Kidney (tissue), 22 donors: ENCODE results near the gene ADAMTS20. TPM values are rescaled to one million over a fixed set of nuclear protein-coding genes. Genes with fewer than 3 reads are reported as not detected.
A peak's percentile ranks its signal among the peaks of the same experiment; 100 is the strongest.

Experiments
- DNase-seq, 5 donors: peaks; one replicate each; pipeline ENCODE4 v3.0.0-alpha.2; 2013 to 2020
- FAIRE-seq: peaks from 2 replicates; lab custom pipeline; 2012; peaks lifted over from hg19 to GRCh38; lab: Jason Lieb, UNC
- H3K27ac ChIP-seq, 2 donors: one replicate each; pipeline ENCODE4 v1.7.0; 2013; ENCODE audit warnings: low read depth in 2 of 2, low read length in 2 of 2, inconsistent platforms in 1 of 2
- H3K27me3 ChIP-seq: one replicate; pipeline ENCODE4 v1.7.1; 2013; ENCODE audit warnings: low read length, inconsistent platforms; ENCODE audit not compliant: control insufficient read depth, insufficient read depth
- H3K36me3 ChIP-seq, 3 donors: one replicate each; pipeline versions ENCODE4 v1.7.0 to v1.7.1; 2013; ENCODE audit warnings: low read length in 3 of 3, control low read depth in 1 of 3, inconsistent platforms in 1 of 3; ENCODE audit not compliant: insufficient read depth in 3 of 3, control insufficient read depth in 2 of 3
- H3K4me1 ChIP-seq, 3 donors: one replicate each; pipeline versions ENCODE4 v1.7.0 to v1.7.1; 2013; ENCODE audit warnings: low read length in 3 of 3, inconsistent platforms in 1 of 3, low read depth in 1 of 3; ENCODE audit not compliant: control insufficient read depth in 2 of 3, insufficient read depth in 2 of 3
- H3K4me3 ChIP-seq, 3 donors: one replicate each; pipeline versions ENCODE4 v1.7.0 to v1.8.1; 2013; ENCODE audit warnings: low read length in 3 of 3, control low read depth in 1 of 3, inconsistent platforms in 1 of 3
- H3K9ac ChIP-seq, 3 donors: one replicate each; pipeline versions ENCODE4 v1.7.0 to v1.7.1; 2013; ENCODE audit warnings: low read length in 3 of 3, control low read depth in 1 of 3, inconsistent platforms in 1 of 3
- H3K9me3 ChIP-seq, 3 donors: one replicate each; pipeline versions ENCODE4 v1.7.0 to v1.7.1; 2013; ENCODE audit warnings: low read length in 3 of 3, control low read depth in 1 of 3, inconsistent platforms in 1 of 3; ENCODE audit not compliant: control insufficient read depth in 2 of 3, insufficient read depth in 1 of 3
- CTCF ChIP-seq: IDR thresholded peaks from 3 replicates; pipeline ENCODE4 v1.5.1; 2012; ENCODE audit warnings: mild to moderate bottlenecking, moderate library complexity, borderline replicate concordance; ENCODE audit not compliant: insufficient read depth; ENCODE audit errors: extremely low read depth
- intact Hi-C: fragments of 100-400 bp; cut with DNase I; formaldehyde crosslinking; loops from one replicate; pipeline ENCODE4 v1.11.1; 2022
- long read RNA-seq, 10 donors: library from polyadenylated mRNA in 1 of 10; unstranded in 1 of 10; transcript quantifications; one replicate each; pipeline ENCODE4 v2.0.0 and lab custom pipeline, GENCODE V29; 2021 to 2026
- polyA plus RNA-seq: library from polyadenylated mRNA; stranded (reverse); fragments of 350-450 nt; fragmentation: Illumina TruSeq; extraction: RNeasy Lipid Tissue Mini Kit (QIAGEN cat#74804); gene quantifications from one replicate; pipeline ENCODE4 v1.2.3, GENCODE V29; 2014; ENCODE audit warnings: low read depth, low replicate concordance; ENCODE audit not compliant: insufficient read depth
- total RNA-seq: library from RNA; stranded (reverse); fragmentation: NEBNext Ultra II Directional; extraction: Animal tissue kit (Norgen Biotek cat#: 25700); gene quantifications from one replicate; pipeline ENCODE4 v1.2.1, GENCODE V29; 2021
- donor health status: control.
- donor health status: control.
- donor health status: control.
- donor health status: control.
- donor health status: control.
- donor health status: DM: yes; HTN: yes; CAD: no.
- donor health status: Normal renal cell carcinoma (clear cell type).

ADAMTS20 gene
- not detected for total RNA-seq
- not detected for polyA plus RNA-seq
- long read RNA-seq, donor 1: 0 reads
- long read RNA-seq, donor 2: 0 reads
- long read RNA-seq, donor 3: 0 reads
- long read RNA-seq, donor 4: 0 reads
- long read RNA-seq, donor 5: 0 reads
- long read RNA-seq, donor 6: 0 reads
- long read RNA-seq, donor 7: 0 reads
- long read RNA-seq, donor 8: 0 reads
- long read RNA-seq, donor 9: 0 reads
- long read RNA-seq, donor 10: 0 reads

GRCh38 chr12:43551971-43552559 lies at the start of gene ADAMTS20:
Gene ADAMTS20, minus strand, starts transcription at chr12:43552203. Its CDS starts 282 bp downstream, at chr12:43551921.
- no peaks in the 10 kb centered on the region for H3K9me3 ChIP-seq
- H3K36me3 ChIP-seq: no peaks in the 10 kb centered on the region
- H3K9ac ChIP-seq: no peak within 1 kb of the TSS
- H3K4me3 ChIP-seq: peak within 1 kb of the TSS in 1 of 3 donors; percentile 48
- intact Hi-C loops: no loop called here
- TF ChIP-seq CTCF: no peak
- H3K4me1 ChIP-seq: peaks cover 0 to 2% (median 0%) of the 10 kb centered on the region in 3 donors
- no peak within 1 kb of the TSS for H3K27ac ChIP-seq
- peak; percentile 51 to 86 (median 85) for DNase-seq
- H3K27me3 ChIP-seq: peaks cover 14% of the 10 kb centered on the region
- no peak for FAIRE-seq

GRCh38 chr12:43599708-43600107 lies 47.7 kb upstream of the ADAMTS20 start:
- no peak overlapping the region for H3K4me3 ChIP-seq
- intact Hi-C loops: no loop called here
- no peak overlapping the region for H3K9ac ChIP-seq
- no peak overlapping the region for H3K27ac ChIP-seq
- H3K9me3 ChIP-seq: no peaks in the 10 kb centered on the region
- TF ChIP-seq CTCF: no peak
- FAIRE-seq: no peak
- no peaks in the 10 kb centered on the region for H3K36me3 ChIP-seq
- no peak for DNase-seq
- no peaks in the 10 kb centered on the region for H3K4me1 ChIP-seq
- H3K27me3 ChIP-seq: no peaks in the 10 kb centered on the region

GRCh38 chr12:43599066-43599465 lies 47.1 kb upstream of the ADAMTS20 start:
- no peaks in the 10 kb centered on the region for H3K9me3 ChIP-seq
- no peaks in the 10 kb centered on the region for H3K4me1 ChIP-seq
- no peak for TF ChIP-seq CTCF
- DNase-seq: no peak
- no peak for FAIRE-seq
- no peaks in the 10 kb centered on the region for H3K36me3 ChIP-seq
- intact Hi-C loops: no loop called here
- H3K4me3 ChIP-seq: no peak overlapping the region
- H3K27me3 ChIP-seq: no peaks in the 10 kb centered on the region
- H3K27ac ChIP-seq: no peak overlapping the region
- no peak overlapping the region for H3K9ac ChIP-seq
